K562 (cell line): ENCODE data around the gene SEPTIN1. TPM values are rescaled to one million over a fixed set of nuclear protein-coding genes. Genes with fewer than 3 reads are reported as not detected.
A peak's percentile ranks its signal among the peaks of the same experiment; 100 is the strongest.

ENCODE experiments used
- ATAC-seq: fragments of 200-7000 bp; cut with Tn5 transposase; 3 replicates; pipeline ENCODE4 v1.9.1; 2020; ENCODE audit warnings: moderate library complexity
- BruUV-seq: library from RNA; stranded (reverse); fragments of 400-500 nt; replicated peaks from 2 replicates; lab custom pipeline; 2021; lab: Mats Ljungman, UMichigan
- CTCF ChIA-PET: fragments of 300-600 bp; formaldehyde crosslinking; extraction: SDS; loops from one replicate; lab custom pipeline; 2021; ENCODE audit warnings: low intra/inter-chr PET ratio; lab: Yijun Ruan, JAX
- POLR2A ChIA-PET: fragments of 300-600, 350-650 bp; sonication (Branson Sonifier 250); formaldehyde crosslinking; extraction: SDS; loops from one replicate; lab custom pipeline; 2021; ENCODE audit warnings: antibody characterized with exemption, inconsistent platforms; lab: Yijun Ruan, JAX
- DNase-seq, 4 experiments: peaks; one replicate each; pipeline versions ENCODE4 v3.0.0 to v3.0.0-alpha.2; 2011 to 2018; ENCODE audit warnings: low spot score in 3 of 4, mixed read lengths in 3 of 4; ENCODE audit errors: extremely low read depth in 1 of 4
- FAIRE-seq: peaks from 2 replicates; lab custom pipeline; 2011; peaks lifted over from hg19 to GRCh38; lab: Jason Lieb, UNC
- H2AFZ ChIP-seq: 2 replicates; pipeline ENCODE4 v1.6.0; 2011; ENCODE audit warnings: low read depth, low read length, control low read depth, inconsistent platforms
- H3K27ac ChIP-seq: fragments of 200-600 bp; 3 replicates; pipeline ENCODE4 v1.8.0; 2011; ENCODE audit warnings: low read depth, mild to moderate bottlenecking, control low read depth, inconsistent platforms, low read length, moderate library complexity, mixed read lengths; ENCODE audit errors: extremely low read depth
- H3K27me3 ChIP-seq, 2 experiments: fragments of 300-600 bp in 1 of 2; 2 replicates in 1 of 2; 3 replicates in 1 of 2; pipeline versions ENCODE4 v1.6.0 to v1.8.0; 2011; ENCODE audit warnings: inconsistent platforms in 2 of 2, low read length in 2 of 2, mild to moderate bottlenecking in 1 of 2, mixed read lengths in 1 of 2, moderate library complexity in 1 of 2; ENCODE audit not compliant: control insufficient read depth in 2 of 2, insufficient read depth in 2 of 2
- H3K36me3 ChIP-seq: fragments of 300-600 bp; 3 replicates; pipeline ENCODE4 v1.8.0; 2011; ENCODE audit warnings: mild to moderate bottlenecking, low read length, inconsistent platforms; ENCODE audit not compliant: control insufficient read depth, insufficient read depth
- H3K4me1 ChIP-seq, 2 experiments: fragments of 200-600 bp in 1 of 2; replicated peaks in 1 of 2; 2 replicates in 1 of 2; 3 replicates in 1 of 2; pipeline versions ENCODE4 v1.5.1 to v1.8.0; 2011; ENCODE audit warnings: inconsistent platforms in 2 of 2, low read length in 2 of 2, mild to moderate bottlenecking in 1 of 2, mixed read lengths in 1 of 2, moderate library complexity in 1 of 2; ENCODE audit not compliant: control insufficient read depth in 2 of 2, insufficient read depth in 2 of 2
- H3K4me2 ChIP-seq: 2 replicates; pipeline ENCODE4 v1.6.1; 2011; ENCODE audit warnings: low read length, control low read depth, inconsistent platforms, mixed read lengths; ENCODE audit not compliant: insufficient read depth
- H3K4me3 ChIP-seq: fragments of 200-600 bp; sonication (generic), shearing (Covaris generic); 2 replicates; pipeline ENCODE4 v1.5.1; 2016; ENCODE audit warnings: control low read depth, inconsistent platforms
- H3K79me2 ChIP-seq: fragments of 200-600 bp; 3 replicates; pipeline ENCODE4 v1.8.0; 2011; ENCODE audit warnings: low read length, inconsistent platforms; ENCODE audit not compliant: control insufficient read depth, insufficient read depth
- H3K9ac ChIP-seq, 2 experiments: 2 replicates each; pipeline versions ENCODE4 v1.6.0 to v1.6.1; 2011; ENCODE audit warnings: low read depth in 2 of 2, low read length in 2 of 2, control low read depth in 1 of 2, inconsistent platforms in 1 of 2, mild to moderate bottlenecking in 1 of 2, mixed read lengths in 1 of 2; ENCODE audit not compliant: insufficient read depth in 1 of 2
- H3K9me1 ChIP-seq: one replicate; pipeline ENCODE4 v1.6.0; 2011; ENCODE audit warnings: inconsistent platforms, mild to moderate bottlenecking, low read length, moderate library complexity; ENCODE audit not compliant: control insufficient read depth, insufficient read depth
- H3K9me3 ChIP-seq: replicated peaks from 2 replicates; pipeline ENCODE4 v1.5.1; 2011; ENCODE audit warnings: low read depth, low read length, inconsistent platforms; ENCODE audit not compliant: control insufficient read depth, insufficient read depth
- H4K20me1 ChIP-seq: replicated peaks from 2 replicates; pipeline ENCODE4 v1.6.1; 2011; ENCODE audit warnings: low read length, inconsistent platforms, mixed read lengths; ENCODE audit not compliant: control insufficient read depth, insufficient read depth
- BCOR ChIP-seq: fragments of 450-650 bp; IDR thresholded peaks from 2 replicates; pipeline ENCODE4 v1.6.1; 2016
- CXXC5 ChIP-seq: fragments of 250-450 bp; sonication (Bioruptor Pico); IDR thresholded peaks from 2 replicates; pipeline ENCODE4 v1.8.0; 2022; ENCODE audit warnings: inconsistent platforms, mild to moderate bottlenecking, moderate library complexity
- ELF1 ChIP-seq: fragments of 200-800 bp; sonication (Bioruptor generic); IDR thresholded peaks from 2 replicates; pipeline ENCODE4 v1.6.1; 2016; ENCODE audit warnings: missing genetic modification characterization, missing compliant biosample characterization
- HDAC6 ChIP-seq: IDR thresholded peaks from 2 replicates; pipeline ENCODE4 v1.6.1; 2012; ENCODE audit warnings: low read depth, mild to moderate bottlenecking, control low read depth, inconsistent platforms, low read length, moderate library complexity
- MGA ChIP-seq: fragments of 450-650 bp; IDR thresholded peaks from 2 replicates; pipeline ENCODE4 v1.6.1; 2016; ENCODE audit warnings: mild to moderate bottlenecking, moderate library complexity
- NEUROD1 ChIP-seq: fragments of 150-350 bp; IDR thresholded peaks from 2 replicates; pipeline ENCODE4 v1.6.1; 2014; ENCODE audit warnings: borderline replicate concordance, low read length, low read depth; ENCODE audit not compliant: partially characterized antibody
- NONO ChIP-seq, 2 experiments: fragments of 200-400 bp in 1 of 2; fragments of 450-650 bp in 1 of 2; formaldehyde crosslinking in 1 of 2; IDR thresholded peaks; 2 replicates each; pipeline ENCODE4 v1.6.1; 2017; ENCODE audit warnings: low read depth in 2 of 2, mild to moderate bottlenecking in 2 of 2, moderate library complexity in 2 of 2, low read length in 1 of 2
- PTBP1 ChIP-seq: fragments of 200-400 bp; formaldehyde crosslinking; IDR thresholded peaks from 2 replicates; pipeline ENCODE4 v1.6.1; 2017; ENCODE audit warnings: low read depth, low read length
- SIRT6 ChIP-seq: IDR thresholded peaks from one replicate; pipeline ENCODE4 v1.6.1; 2012; ENCODE audit warnings: low read depth, mild to moderate bottlenecking, control low read depth, inconsistent platforms, low read length, moderate library complexity
- SPI1 ChIP-seq: IDR thresholded peaks from 2 replicates; pipeline ENCODE4 v1.6.1; 2011; ENCODE audit warnings: low read depth, low read length, control low read depth, borderline replicate concordance
- WGBS: fragments of 100-300 bp; shearing (Covaris generic); methylation state at CpG from one replicate; pipeline ENCODE4 v1.1.6; 2016; ENCODE audit warnings: low coverage, mixed read lengths; ENCODE audit not compliant: insufficient coverage; ENCODE audit errors: missing lambda C conversion rate; 5-methylcytosine and 5-hydroxymethylcytosine counted together
- in situ Hi-C: fragments of 300-500 bp; cut with MboI; formaldehyde crosslinking; loops from 4 replicates; pipeline ENCODE4 v1.15.0; 2018; ENCODE audit warnings: inconsistent platforms, mixed read lengths
- intact Hi-C: fragments of 100-400 bp; cut with micrococcal nuclease; formaldehyde crosslinking; loops from 2 replicates; pipeline ENCODE4 v1.14.2; 2022
- polyA plus RNA-seq, 8 experiments: library from polyadenylated mRNA; depleted of rRNA in 4 of 8; stranded (reverse) in 5 of 8; unstranded in 3 of 8; fragments of >200 nt; fragmentation: Nextera tagmentation in 2 of 8; fragmentation: Illumina TruSeq in 1 of 8; extraction: Ambion mirVana in 2 of 8; extraction: Trizol in 1 of 8; gene quantifications; 2 replicates each; pipeline versions ENCODE4 v1.2.1 to v1.2.3, GENCODE V29; 2011 to 2014; ENCODE audit warnings: inconsistent platforms in 1 of 8, missing spikeins in 1 of 8
- total RNA-seq, 7 experiments: library from RNA; depleted of rRNA in 6 of 7; stranded (reverse); fragments of >200 nt in 6 of 7; fragmentation: Illumina TruSeq in 2 of 7; extraction: Trizol in 2 of 7; gene quantifications; 2 replicates each; pipeline versions ENCODE4 v1.2.1 to v1.2.3, GENCODE V29; 2011 to 2021; ENCODE audit warnings: low replicate concordance in 1 of 7

The SEPTIN1 gene
- total and polyA plus RNA-seq, 9 of the 15 experiments (the other 6 are each of a cell fraction or from before 2014, with no cell fraction given), result 0.23 to 5.6 (median 1.7) TPM; not detected in 1

- no peak for ATAC-seq
- Histone ChIP-seq H3K27me3 (no peaks in the 10 kb centered on the region), H3K27ac (peak overlapping the region; percentile 21; the same call in 1 of the 3 replicates), H3K9me1 (peaks cover 6% of the 10 kb centered on the region), H4K20me1 (peaks cover 23% of the 10 kb centered on the region), H3K4me2 (peak overlapping the region; percentile 90), H3K9me3 (no peaks in the 10 kb centered on the region), H3K79me2 (peaks cover 62% of the 10 kb centered on the region), H3K4me1 (peaks cover 24 to 40% of the 10 kb centered on the region in 2 experiments; a peak in 4 of 5 replicates), H3K4me3 (peak overlapping the region; percentile 74), H3K36me3 (peaks cover 48% of the 10 kb centered on the region), H3K9ac (peak overlapping the region; percentile 70 to 98), H2AFZ (no peak overlapping the region)
- 71% methylated on average over 10 of the region's 10 CpGs for WGBS
- in situ Hi-C loops, result loop anchor here (25.0 kb wide), 1 partner anchor 905 kb away; the partner anchor contains the start of genes BOLA2, SLX1B and SULT1A4
- ChIA-PET POLR2A (interaction anchor here (0.7 to 6.3 kb wide), 2 partner anchors 10 to 32 kb away, joined by 3 to 77 read pairs; partner anchors contain the start of gene CD2BP2), CTCF (no interaction called here)
- intact Hi-C loops, result no loop called here
- BruUV-seq, result no TSS peak
- DNase-seq, result no peak
- FAIRE-seq, result no peak
- TF ChIP-seq HDAC6 (no peak), ELF1 (tag) (no peak), SIRT6 (no peak), MGA (no peak), PTBP1 (no peak), NEUROD1 (no peak), NONO (IDR thresholded peaks at IDR 0.05; ENCODE audit: low read depth in 2 of 2, low read length in 1 of 2) (no peak), BCOR (peak; percentile 36; the same call in 1 of the 2 replicates), CXXC5 (CRISPR knock-in tag) (no peak), SPI1 (no peak)
Observed at GRCh38 chr16:30367349-30368009, 14.9 kb downstream of the SEPTIN1 start.
